GM21526 (cell line): ENCODE measurements around the gene DGKD.
"Not testable (repeated sequence)": the region's sequence is repeated elsewhere in the genome, so short reads cannot be mapped to it uniquely, and the experiment has no call there.

ENCODE experiments used
- ATAC-seq: cut with Tn5 transposase; IDR thresholded peaks from one replicate; pipeline ENCODE4 v1.9.1; 2021; ENCODE audit warnings: moderate library complexity; ENCODE audit not compliant: unreplicated experiment, low FRiP score

Gene DGKD

DNA sequence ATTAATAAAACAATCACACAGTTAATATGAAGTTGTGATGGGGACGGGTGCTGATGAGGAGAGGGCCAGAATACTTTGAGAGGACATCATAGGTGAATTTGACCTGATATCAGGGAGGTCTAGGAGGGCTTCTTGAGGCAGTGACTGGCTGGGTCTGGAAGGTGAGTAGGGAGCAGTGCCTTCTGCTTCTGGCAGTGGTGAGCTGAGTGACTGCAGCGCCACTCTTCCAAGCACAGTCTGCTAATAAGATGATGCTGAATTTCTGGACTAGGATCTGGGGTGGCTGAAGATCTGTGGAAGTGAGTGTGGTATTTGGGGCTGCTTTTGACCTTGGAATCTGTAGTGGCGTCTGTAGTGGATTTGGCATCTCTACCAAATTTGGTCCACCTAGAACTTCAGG, 5.5 kb downstream of the DGKD start:
- no peak for ATAC-seq

- ATAC-seq = no peak
Observed at GRCh38 chr2:233360771-233361176, 6.5 kb downstream of the DGKD start.

GRCh38 chr2:233361297-233361696, 7.0 kb downstream of the DGKD start:
- ATAC-seq = no peak

DNA sequence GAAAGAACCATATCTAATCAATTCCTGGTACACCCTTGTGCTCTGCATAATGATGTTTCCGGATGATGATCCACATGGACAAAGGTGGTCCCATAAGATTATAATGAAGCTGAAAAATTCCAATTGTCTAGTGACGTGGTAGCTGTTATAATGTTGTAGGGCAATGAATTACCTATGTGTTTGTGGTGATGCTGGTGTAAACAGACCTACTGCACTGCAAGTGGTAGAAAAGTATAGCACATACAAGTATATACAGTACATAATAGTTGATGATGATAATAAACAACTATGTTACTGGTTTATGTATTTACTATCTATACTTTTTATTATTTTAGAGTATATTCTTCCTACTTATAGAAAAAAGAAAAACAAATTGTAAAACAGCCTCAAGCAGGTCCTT, 8.4 kb downstream of the DGKD start:
- ATAC-seq = no peak

- peak; percentile 58 for ATAC-seq
Observed at GRCh38 chr2:233363744-233364235, 9.5 kb downstream of the DGKD start.

DNA sequence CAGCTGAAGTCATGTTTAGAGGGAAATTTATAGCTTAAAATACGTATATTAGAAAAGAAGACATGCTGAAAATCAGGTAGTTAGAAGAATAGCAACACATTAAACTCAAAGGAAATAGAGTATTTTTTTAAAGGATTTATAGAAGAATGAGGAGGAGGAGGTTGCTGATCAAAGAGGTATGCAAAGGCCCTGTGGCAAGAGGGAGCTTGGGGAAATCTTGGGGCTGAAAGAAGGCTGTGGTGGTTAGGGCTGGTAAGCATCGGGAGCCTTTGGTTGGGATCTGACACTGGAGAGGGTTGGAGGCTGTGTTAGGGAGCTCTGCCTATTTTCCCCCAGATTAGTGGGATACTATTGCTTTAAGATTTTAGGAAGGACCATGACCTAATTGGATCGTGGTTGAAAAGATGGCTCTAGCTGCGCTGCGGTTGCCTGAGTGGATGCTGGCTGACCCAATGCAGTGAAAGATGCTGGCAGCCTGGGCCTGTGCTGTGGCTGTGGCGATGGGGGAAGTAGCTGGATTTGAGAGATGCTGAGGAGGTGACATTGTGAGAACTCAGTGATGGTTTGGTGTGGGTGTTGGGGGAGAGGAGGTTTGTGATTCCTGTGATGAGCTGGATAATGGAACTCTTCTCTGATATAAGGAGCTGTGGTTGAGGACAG, 11.7 kb downstream of the DGKD start:
- ATAC-seq = no peak

- no peak for ATAC-seq
Observed at GRCh38 chr2:233367586-233367985, 13.3 kb downstream of the DGKD start.

DNA sequence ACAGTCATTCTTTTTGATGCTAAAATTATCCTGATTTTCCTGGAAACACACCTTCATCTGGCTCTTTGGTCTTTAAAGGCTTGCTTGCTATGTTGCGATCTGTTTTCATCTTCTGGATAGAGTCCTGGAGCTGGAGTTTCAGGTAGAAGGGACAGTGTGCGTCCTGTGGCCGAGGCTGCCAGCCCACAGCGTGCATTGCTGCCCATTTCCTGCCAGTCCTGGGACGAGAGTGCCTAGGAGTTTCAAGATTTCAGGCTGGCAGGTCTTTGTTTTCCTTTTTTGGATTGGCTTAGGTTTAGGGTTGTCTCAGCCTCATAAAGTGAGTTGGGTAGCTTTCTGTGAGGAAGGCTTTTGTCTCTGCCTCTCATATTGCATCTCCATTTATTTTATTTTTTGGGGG, 14.5 kb downstream of the DGKD start:
- no peak for ATAC-seq

DNA sequence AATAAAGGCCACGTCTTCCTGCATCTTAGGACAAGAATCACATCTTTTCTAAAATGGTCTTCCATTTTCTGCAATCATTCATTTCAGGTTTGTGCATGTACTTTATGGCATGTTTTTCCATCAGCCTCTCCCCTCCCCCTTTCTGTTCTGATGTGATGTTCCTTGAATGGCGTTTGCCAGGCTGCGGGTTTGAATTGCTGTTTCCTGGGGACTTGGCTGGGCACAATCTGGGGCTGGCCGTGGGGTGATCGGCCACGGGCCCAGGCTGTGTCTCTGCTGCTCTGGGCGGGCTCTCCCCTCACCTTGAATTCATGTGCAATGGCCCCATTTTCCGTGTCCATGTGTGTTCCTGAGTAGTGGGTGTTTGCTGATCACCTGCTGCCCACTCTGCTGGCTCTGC, 15.2 kb downstream of the DGKD start:
- no peak for ATAC-seq

DNA sequence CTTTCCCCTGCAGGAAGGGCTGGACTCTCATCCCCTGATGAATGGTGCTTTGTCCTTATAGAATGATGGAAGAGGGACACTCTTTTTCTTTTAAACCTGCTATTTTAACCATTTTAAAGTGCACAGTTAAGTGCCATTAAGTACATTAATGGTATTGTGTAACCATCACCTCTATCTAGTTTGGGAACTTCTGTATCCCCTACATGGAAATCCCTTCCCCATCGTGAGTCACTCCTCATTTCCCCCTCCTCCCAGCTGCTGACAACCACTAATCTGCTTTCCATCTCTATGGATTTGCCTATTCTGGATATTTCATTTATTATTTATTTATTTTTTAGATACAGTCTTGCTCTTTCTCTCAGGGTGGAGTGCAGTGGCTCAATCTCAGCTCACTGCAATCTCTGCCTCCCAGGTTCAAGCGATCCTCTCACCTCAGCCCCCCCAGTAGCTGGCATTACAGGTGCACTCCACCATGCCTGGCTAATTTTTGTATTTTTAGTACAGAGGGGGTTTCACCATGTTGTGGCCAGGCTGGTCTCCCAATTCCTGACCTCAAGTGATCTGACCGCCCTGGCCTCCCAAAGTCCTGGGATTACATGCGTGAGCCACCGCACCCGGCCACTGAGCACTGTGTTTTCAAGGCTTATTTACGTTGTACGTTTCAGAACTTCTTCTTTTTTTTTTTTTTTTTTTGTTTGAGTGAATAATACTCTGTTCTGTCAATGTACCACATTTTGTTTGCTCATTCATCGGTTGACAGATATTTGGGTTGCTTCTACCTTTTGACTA, 15.8 kb downstream of the DGKD start:
- no peak for ATAC-seq

DNA sequence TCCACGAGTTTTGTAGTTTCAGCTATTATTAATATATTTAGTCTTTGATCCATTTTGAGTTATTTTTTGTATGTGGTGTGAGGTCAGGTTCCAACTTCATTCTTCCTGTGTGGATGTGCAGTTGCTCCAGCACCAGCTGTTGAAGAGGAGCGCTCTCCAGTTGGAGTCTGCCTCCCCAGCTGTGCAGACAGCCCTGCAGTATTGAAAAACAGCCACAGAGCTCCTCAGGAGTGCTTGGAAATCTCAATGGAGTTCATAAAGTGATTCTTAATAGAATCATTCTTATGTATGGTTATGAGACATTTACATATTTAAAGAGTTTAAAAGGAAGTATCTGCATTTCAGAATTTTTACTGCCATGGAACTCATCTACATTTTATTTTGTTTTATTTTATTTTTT, 17.3 kb downstream of the DGKD start:
- no peak for ATAC-seq

GRCh38 chr2:233372855-233373254, 18.6 kb downstream of the DGKD start:
- no peak for ATAC-seq

DNA sequence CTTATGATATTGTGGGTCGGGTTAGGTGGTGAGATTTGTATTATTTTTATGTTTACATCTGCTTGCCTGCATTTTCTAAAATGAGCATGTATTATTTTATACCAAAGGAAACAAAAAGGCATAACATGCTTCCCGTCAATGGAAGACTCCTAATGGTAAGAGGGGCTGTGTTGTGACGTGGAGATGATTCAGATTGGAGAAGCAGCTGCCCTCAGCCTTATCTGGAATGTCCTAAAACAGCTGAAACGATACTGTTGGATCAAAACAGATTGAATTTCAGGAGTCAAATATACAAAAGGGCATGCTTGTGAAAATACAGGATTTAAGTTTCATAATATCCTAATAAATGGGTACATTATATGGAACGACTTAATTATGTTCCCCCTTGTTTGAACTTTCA, 19.0 kb downstream of the DGKD start:
- ATAC-seq = no peak

DNA sequence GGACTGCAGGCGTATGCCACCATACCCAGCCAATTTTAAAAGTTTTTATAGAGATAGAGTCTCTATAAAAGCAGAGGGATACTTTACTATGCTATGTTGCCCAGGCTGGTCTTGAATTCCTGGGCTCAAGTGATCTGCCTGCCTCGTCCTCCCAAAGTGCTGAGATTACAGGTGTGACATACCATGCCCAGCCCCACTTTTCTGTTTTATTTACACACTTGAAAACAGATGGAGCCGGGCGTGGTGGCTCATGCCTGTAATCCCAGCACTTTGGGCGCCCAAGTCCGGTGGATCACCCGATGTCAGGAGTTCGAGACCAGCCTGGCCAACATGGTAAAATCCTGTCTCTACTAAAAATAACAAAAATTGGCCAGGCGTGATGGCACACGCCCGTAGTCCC, 20.5 kb downstream of the DGKD start:
- not testable (repeated sequence) for ATAC-seq

GRCh38 chr2:233375490-233376314, 21.4 kb downstream of the DGKD start:
- no peak for ATAC-seq

DNA sequence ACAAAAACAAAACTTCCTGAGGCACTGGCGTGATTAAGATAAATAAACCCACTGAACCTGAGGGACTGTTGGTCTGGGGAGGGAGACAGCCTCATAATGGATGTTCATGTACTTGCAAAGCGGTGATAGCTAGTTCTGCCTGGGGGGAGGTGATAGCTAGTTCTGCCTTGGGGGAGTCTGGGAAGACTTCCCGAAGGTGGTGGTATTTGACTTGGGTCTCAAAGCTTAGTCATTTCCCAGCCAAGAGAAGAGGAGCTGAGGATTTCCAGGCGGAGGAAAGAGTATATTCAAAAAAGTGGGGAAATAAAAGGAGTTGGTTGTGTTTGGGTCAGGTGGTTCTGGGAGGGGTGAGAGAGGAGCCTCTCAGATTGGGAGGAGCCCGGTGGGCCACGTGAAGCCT, 24.7 kb downstream of the DGKD start:
- ATAC-seq = no peak

- ATAC-seq = no peak
Observed at GRCh38 chr2:233379441-233379840, 25.1 kb downstream of the DGKD start.

- ATAC-seq = no peak
Observed at GRCh38 chr2:233380132-233380895, 26.0 kb downstream of the DGKD start.

GRCh38 chr2:233380995-233381637, 26.8 kb downstream of the DGKD start:
- no peak for ATAC-seq

DNA sequence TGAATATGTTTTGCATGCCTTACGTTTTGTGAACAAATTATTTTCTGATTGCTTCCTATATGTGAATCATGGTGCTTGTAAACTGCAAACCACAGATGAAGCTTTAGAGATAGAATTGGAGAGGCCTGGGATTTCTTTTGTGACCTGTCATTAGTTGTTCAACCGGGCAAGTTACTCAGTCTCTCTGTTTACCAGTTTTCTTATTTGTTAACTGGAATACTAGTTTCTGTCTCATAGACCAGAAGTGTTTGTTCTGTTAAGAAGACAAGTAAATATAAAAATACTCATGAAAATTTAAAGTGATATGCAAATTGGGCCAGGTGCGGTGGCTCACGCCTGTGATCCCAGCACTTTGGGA, 27.3 kb downstream of the DGKD start:
- ATAC-seq = no peak
